HG02943 (cell line): ENCODE results near the gene CPT1B.

ENCODE experiments used
- ATAC-seq: cut with Tn5 transposase; IDR thresholded peaks from one replicate; pipeline ENCODE4 v1.9.1; 2021; ENCODE audit warnings: mild to moderate bottlenecking, low read depth, moderate library complexity; ENCODE audit not compliant: unreplicated experiment

Gene CPT1B

GRCh38 chr22:50530877-50531545, 47.2 kb downstream of the CPT1B start:
- no peak for ATAC-seq

- ATAC-seq: no peak
Measured at GRCh38 chr22:50530580-50530876, 47.7 kb downstream of the CPT1B start.

- ATAC-seq: no peak
Measured at GRCh38 chr22:50529897-50530579, 48.2 kb downstream of the CPT1B start, which contains the start of gene TYMP. Gene TYMP, minus strand, starts transcription at chr22:50530012. Its CDS starts 303 bp downstream, at chr22:50529709.

GRCh38 chr22:50529416-50529896, 48.8 kb downstream of the CPT1B start:
- no peak for ATAC-seq

GRCh38 chr22:50528682-50529415, 49.4 kb downstream of the CPT1B start:
- ATAC-seq: no peak

GRCh38 chr22:50527921-50528681, 50.1 kb downstream of the CPT1B start:
- no peak for ATAC-seq

- no peak for ATAC-seq
Measured at GRCh38 chr22:50526834-50527801, 51.1 kb downstream of the CPT1B start.

GRCh38 chr22:50526108-50526833, 52.0 kb downstream of the CPT1B start:
- peak; percentile 33 for ATAC-seq

GRCh38 chr22:50525858-50526107, 52.4 kb downstream of the CPT1B start:
- ATAC-seq: peak; percentile 20

- ATAC-seq: peak; percentile 34
Measured at GRCh38 chr22:50525104-50525857, 52.9 kb downstream of the CPT1B start, which contains the start of gene SCO2. Gene SCO2, minus strand, starts transcription at chr22:50525598. Its CDS starts 1,187 bp downstream, at chr22:50524411.

GRCh38 chr22:50524676-50525103, 53.5 kb downstream of the CPT1B start:
- ATAC-seq: no peak

- no peak for ATAC-seq
Measured at GRCh38 chr22:50523806-50524675, 54.2 kb downstream of the CPT1B start.

- no peak for ATAC-seq
Measured at GRCh38 chr22:50523458-50523805, 54.8 kb downstream of the CPT1B start.

GRCh38 chr22:50522806-50523438, 55.3 kb downstream of the CPT1B start:
- no peak for ATAC-seq

- no peak for ATAC-seq
Measured at GRCh38 chr22:50522208-50522805, 55.9 kb downstream of the CPT1B start.

GRCh38 chr22:50521710-50522109, 56.5 kb downstream of the CPT1B start:
- ATAC-seq: no peak
